Activated naive CD8-positive, alpha-beta T cell treated with anti-CD3 and anti-CD28 coated beads, Interleukin-2, amount 50 U/mL, for 24 hours (primary cell): ENCODE measurements around the gene TMEM255A.
"Not testable (repeated sequence)": the region's sequence is repeated elsewhere in the genome, so short reads cannot be mapped to it uniquely, and the experiment has no call there.

ENCODE experiments used
- ATAC-seq: fragments of 150-1000 bp; cut with Tn5 transposase; one replicate; pipeline ENCODE4 v1.10.0; 2021
- DNase-seq: peaks from one replicate; pipeline ENCODE4 v3.0.0; 2021
- H3K27ac Mint-ChIP-seq: one replicate; pipeline ENCODE4 v1.8.0; 2021; ENCODE audit warnings: mild to moderate bottlenecking, mixed read lengths
- H3K27me3 Mint-ChIP-seq: one replicate; pipeline ENCODE4 v1.8.0; 2021; ENCODE audit warnings: mixed read lengths
- H3K36me3 Mint-ChIP-seq: one replicate; pipeline ENCODE4 v1.8.0; 2021; ENCODE audit warnings: low read depth, mixed read lengths
- H3K4me1 Mint-ChIP-seq: one replicate; pipeline ENCODE4 v1.8.0; 2021; ENCODE audit warnings: mixed read lengths
- H3K4me3 Mint-ChIP-seq: one replicate; pipeline ENCODE4 v1.8.0; 2021; ENCODE audit warnings: mild to moderate bottlenecking, moderate library complexity, mixed read lengths
- H3K9me3 Mint-ChIP-seq: one replicate; pipeline ENCODE4 v1.8.0; 2021; ENCODE audit warnings: mixed read lengths

TMEM255A gene

GRCh38 chrX:120310861-120311726, at the start of gene TMEM255A:
TMEM255A (minus strand) TSS chrX:120311461; CDS start chrX:120311309, 152 bp downstream.
- DNase-seq: no peak
- H3K4me3 Mint-ChIP-seq: peak within 1 kb of the TSS; percentile 83
- H3K4me1 Mint-ChIP-seq: peaks cover 19% of the 10 kb centered on the region
- ATAC-seq: no peak
- H3K36me3 Mint-ChIP-seq: no peaks in the 10 kb centered on the region
- no peak within 1 kb of the TSS for H3K27ac Mint-ChIP-seq
- H3K9me3 Mint-ChIP-seq: no peaks in the 10 kb centered on the region
- H3K27me3 Mint-ChIP-seq: peaks cover 22% of the 10 kb centered on the region

GRCh38 chrX:120358737-120359456, 47.6 kb upstream of the TMEM255A start:
- DNase-seq (peak; percentile 28), ATAC-seq (peak; percentile 91)
- Mint-ChIP-seq H3K27ac (no peak overlapping the region), H3K9me3 (no peaks in the 10 kb centered on the region), H3K36me3 (no peaks in the 10 kb centered on the region), H3K27me3 (no peaks in the 10 kb centered on the region), H3K4me1 (peaks cover 12% of the 10 kb centered on the region), H3K4me3 (no peak overlapping the region)

- H3K4me3 Mint-ChIP-seq: no peak overlapping the region
- H3K9me3 Mint-ChIP-seq: no peaks in the 10 kb centered on the region
- H3K27me3 Mint-ChIP-seq: no peaks in the 10 kb centered on the region
- H3K4me1 Mint-ChIP-seq: peaks cover 12% of the 10 kb centered on the region
- DNase-seq: no peak
- no peak for ATAC-seq
- no peaks in the 10 kb centered on the region for H3K36me3 Mint-ChIP-seq
- H3K27ac Mint-ChIP-seq: no peak overlapping the region
Measured at GRCh38 chrX:120357186-120357585, 45.9 kb upstream of the TMEM255A start.

GRCh38 chrX:120356084-120356483, 44.8 kb upstream of the TMEM255A start:
- no peak overlapping the region for H3K27ac Mint-ChIP-seq
- no peaks in the 10 kb centered on the region for H3K27me3 Mint-ChIP-seq
- H3K4me1 Mint-ChIP-seq: peaks cover 12% of the 10 kb centered on the region
- no peaks in the 10 kb centered on the region for H3K9me3 Mint-ChIP-seq
- H3K36me3 Mint-ChIP-seq: no peaks in the 10 kb centered on the region
- ATAC-seq (no peak), DNase-seq (no peak)
- no peak overlapping the region for H3K4me3 Mint-ChIP-seq

GRCh38 chrX:120350450-120351138, 39.3 kb upstream of the TMEM255A start:
- no peaks in the 10 kb centered on the region for H3K4me1 Mint-ChIP-seq
- no peaks in the 10 kb centered on the region for H3K36me3 Mint-ChIP-seq
- no peak overlapping the region for H3K27ac Mint-ChIP-seq
- DNase-seq: no peak
- H3K27me3 Mint-ChIP-seq: no peaks in the 10 kb centered on the region
- no peaks in the 10 kb centered on the region for H3K9me3 Mint-ChIP-seq
- H3K4me3 Mint-ChIP-seq: no peak overlapping the region
- no peak for ATAC-seq

- not testable (repeated sequence) for H3K36me3 Mint-ChIP-seq, H3K9me3 Mint-ChIP-seq, H3K4me1 Mint-ChIP-seq, DNase-seq, H3K27me3 Mint-ChIP-seq, H3K27ac Mint-ChIP-seq, H3K4me3 Mint-ChIP-seq, ATAC-seq
Measured at GRCh38 chrX:120344566-120344965, 33.3 kb upstream of the TMEM255A start.

GRCh38 chrX:120336899-120337298, 25.6 kb upstream of the TMEM255A start:
- Mint-ChIP-seq H3K27me3 (no peaks in the 10 kb centered on the region), H3K27ac (no peak overlapping the region), H3K4me1 (no peaks in the 10 kb centered on the region), H3K36me3 (no peaks in the 10 kb centered on the region), H3K9me3 (peaks cover 15% of the 10 kb centered on the region), H3K4me3 (no peak overlapping the region)
- DNase-seq (no peak), ATAC-seq (no peak)

GRCh38 chrX:120335289-120335688, 24.0 kb upstream of the TMEM255A start:
- ATAC-seq (no peak), DNase-seq (no peak)
- peaks cover 15% of the 10 kb centered on the region for H3K9me3 Mint-ChIP-seq
- no peak overlapping the region for H3K4me3 Mint-ChIP-seq
- H3K27me3 Mint-ChIP-seq: no peaks in the 10 kb centered on the region
- H3K4me1 Mint-ChIP-seq: no peaks in the 10 kb centered on the region
- no peak overlapping the region for H3K27ac Mint-ChIP-seq
- H3K36me3 Mint-ChIP-seq: no peaks in the 10 kb centered on the region

GRCh38 chrX:120334603-120335002, 23.3 kb upstream of the TMEM255A start:
- H3K27me3 Mint-ChIP-seq: no peaks in the 10 kb centered on the region
- DNase-seq (no peak), ATAC-seq (no peak)
- H3K36me3 Mint-ChIP-seq: no peaks in the 10 kb centered on the region
- H3K4me1 Mint-ChIP-seq: no peaks in the 10 kb centered on the region
- H3K4me3 Mint-ChIP-seq: no peak overlapping the region
- H3K9me3 Mint-ChIP-seq: peaks cover 15% of the 10 kb centered on the region
- H3K27ac Mint-ChIP-seq: no peak overlapping the region

GRCh38 chrX:120334151-120334550, 22.9 kb upstream of the TMEM255A start:
- no peaks in the 10 kb centered on the region for H3K27me3 Mint-ChIP-seq
- no peaks in the 10 kb centered on the region for H3K36me3 Mint-ChIP-seq
- no peaks in the 10 kb centered on the region for H3K4me1 Mint-ChIP-seq
- no peak overlapping the region for H3K4me3 Mint-ChIP-seq
- H3K27ac Mint-ChIP-seq: no peak overlapping the region
- H3K9me3 Mint-ChIP-seq: peaks cover 15% of the 10 kb centered on the region
- ATAC-seq (no peak), DNase-seq (no peak)

- no peak for ATAC-seq
- H3K4me3 Mint-ChIP-seq: no peak overlapping the region
- DNase-seq: no peak
- H3K9me3 Mint-ChIP-seq: peaks cover 5% of the 10 kb centered on the region
- H3K4me1 Mint-ChIP-seq: no peaks in the 10 kb centered on the region
- no peaks in the 10 kb centered on the region for H3K36me3 Mint-ChIP-seq
- no peaks in the 10 kb centered on the region for H3K27me3 Mint-ChIP-seq
- H3K27ac Mint-ChIP-seq: no peak overlapping the region
Measured at GRCh38 chrX:120332394-120332793, 21.1 kb upstream of the TMEM255A start.

GRCh38 chrX:120331116-120331515, 19.9 kb upstream of the TMEM255A start:
- H3K4me3 Mint-ChIP-seq: no peak overlapping the region
- no peak for ATAC-seq

GRCh38 chrX:120321520-120322281, 10.4 kb upstream of the TMEM255A start:
- DNase-seq: no peak
- ATAC-seq: no peak
- Mint-ChIP-seq H3K4me1 (no peaks in the 10 kb centered on the region), H3K4me3 (no peak overlapping the region), H3K9me3 (no peaks in the 10 kb centered on the region), H3K36me3 (no peaks in the 10 kb centered on the region), H3K27ac (no peak overlapping the region), H3K27me3 (peaks cover 3% of the 10 kb centered on the region)

More at GRCh38 chrX:120331116-120331515, 19.9 kb upstream of the TMEM255A start:
- H3K4me1 Mint-ChIP-seq: no peaks in the 10 kb centered on the region
- H3K27ac Mint-ChIP-seq: no peak overlapping the region
- no peaks in the 10 kb centered on the region for H3K36me3 Mint-ChIP-seq
- DNase-seq: no peak
- no peaks in the 10 kb centered on the region for H3K27me3 Mint-ChIP-seq
- peaks cover 4% of the 10 kb centered on the region for H3K9me3 Mint-ChIP-seq

- Mint-ChIP-seq H3K4me1 (no peaks in the 10 kb centered on the region), H3K9me3 (no peaks in the 10 kb centered on the region), H3K4me3 (no peak overlapping the region), H3K27ac (no peak overlapping the region), H3K27me3 (peaks cover 3% of the 10 kb centered on the region), H3K36me3 (no peaks in the 10 kb centered on the region)
- ATAC-seq (no peak), DNase-seq (no peak)
Measured at GRCh38 chrX:120318411-120318810, 7.2 kb upstream of the TMEM255A start.
